NCI-H1417 (cell line): ENCODE measurements around the gene PVR.
A peak's percentile ranks its signal among the peaks of the same experiment; 100 is the strongest.
"Not testable (repeated sequence)": the region's sequence is repeated elsewhere in the genome, so short reads cannot be mapped to it uniquely, and the experiment has no call there.

Experiments
- DNase-seq, 3 experiments: peaks; one replicate each; lab custom pipeline; 2025; lab: John Stamatoyannopoulos, UW

Gene PVR

GRCh38 chr19:44645407-44646048 is 1.8 kb downstream of the PVR start:
- no peak for DNase-seq

GRCh38 chr19:44646049-44646416 is 2.3 kb downstream of the PVR start:
- DNase-seq, result no peak

GRCh38 chr19:44647144-44647543 is 3.4 kb downstream of the PVR start:
- no peak for DNase-seq

GRCh38 chr19:44648631-44649251 is 5.0 kb downstream of the PVR start:
- no peak for DNase-seq

- DNase-seq, result no peak
Measured at GRCh38 chr19:44649578-44650145, 6.0 kb downstream of the PVR start.

- no peak for DNase-seq
Measured at GRCh38 chr19:44653343-44653742, 9.6 kb downstream of the PVR start.

GRCh38 chr19:44653977-44654774 is 10.5 kb downstream of the PVR start:
- DNase-seq, result peak in 2 of 3 experiments; percentile 47 to 62

- peak; percentile 36 to 67 (median 40) for DNase-seq
Measured at GRCh38 chr19:44657211-44657921, 13.7 kb downstream of the PVR start.

GRCh38 chr19:44658069-44658733 is 14.5 kb downstream of the PVR start:
- no peak for DNase-seq

GRCh38 chr19:44660081-44660480 is 16.4 kb downstream of the PVR start:
- no peak for DNase-seq

- DNase-seq, result no peak
Measured at GRCh38 chr19:44661205-44661604, 17.5 kb downstream of the PVR start.

GRCh38 chr19:44661904-44662303 is 18.2 kb downstream of the PVR start:
- DNase-seq, result no peak

- no peak for DNase-seq
Measured at GRCh38 chr19:44662691-44663385, 19.1 kb downstream of the PVR start.

- DNase-seq, result no peak
Measured at GRCh38 chr19:44663996-44664395, 20.3 kb downstream of the PVR start.

- DNase-seq, result no peak
Measured at GRCh38 chr19:44664976-44665375, 21.3 kb downstream of the PVR start.

GRCh38 chr19:44666852-44667556 is 23.3 kb downstream of the PVR start:
- DNase-seq, result peak in 2 of 3 experiments; percentile 8 to 48

- DNase-seq, result no peak
Measured at GRCh38 chr19:44668985-44669764, 25.5 kb downstream of the PVR start.

- DNase-seq, result not testable (repeated sequence)
Measured at GRCh38 chr19:44670027-44670426, 26.3 kb downstream of the PVR start.

- no peak for DNase-seq
Measured at GRCh38 chr19:44671400-44671799, 27.7 kb downstream of the PVR start, which contains the start of gene CEACAM19. Gene CEACAM19, plus strand, starts transcription at chr19:44671482. Its CDS starts 450 bp downstream, at chr19:44671932.
